Measurements from ENCODE around the gene MAP7D1. TPM values are rescaled to one million over a fixed set of nuclear protein-coding genes. Genes with fewer than 3 reads are reported as not detected.
A peak's percentile ranks its signal among the peaks of the same experiment; 100 is the strongest.

The MAP7D1 gene
- total and polyA plus RNA-seq, 2 of the 13 experiments (the other 11 are each of a cell fraction or from before 2014, with no cell fraction given) = 5.6 to 7.2 TPM

GRCh38 chr1:36149237-36149972 lies 6.6 kb upstream of the MAP7D1 start, which contains the start of gene TRAPPC3 (continued):
- no peak; the same call in 1 of the 2 replicates for TF ChIP-seq THYN1 (CRISPR knock-in tag; IDR thresholded peaks at IDR 0.05; ENCODE audit: borderline replicate concordance, low read depth)
- no peak for TF ChIP-seq NFIC (IDR thresholded peaks at IDR 0.05; ENCODE audit: low read length)
- no peak; the same call in 1 of the 2 replicates for TF ChIP-seq ZNF619 (CRISPR knock-in tag; IDR thresholded peaks at IDR 0.05)
- 0 out of 2 replicates have a peak, but pooled peaks have one; percentile 20 for TF ChIP-seq ATF3 (CRISPR knock-in tag; IDR thresholded peaks at IDR 0.05)
- TF ChIP-seq KDM3A (CRISPR knock-in tag; IDR thresholded peaks at IDR 0.05; ENCODE audit: low read depth) = peak; percentile 91
- no peak for TF ChIP-seq MIER2 (CRISPR knock-in tag; IDR thresholded peaks at IDR 0.05)
- TF ChIP-seq ZNF256 (CRISPR knock-in tag; conservative IDR thresholded peaks at IDR 0.05) = no peak
- TF ChIP-seq SUZ12 (IDR thresholded peaks at IDR 0.05; ENCODE audit: low read depth, low read length) = peak; percentile 93
- TF ChIP-seq TRIM24 (CRISPR knock-in tag; IDR thresholded peaks at IDR 0.05) = no peak
- TF ChIP-seq CCAR2 (optimal IDR thresholded peaks at IDR 0.05; ENCODE audit: low read depth, low read length) = no peak
- no peak; the same call in 1 of the 2 replicates for TF ChIP-seq GFI1 (CRISPR knock-in tag; IDR thresholded peaks at IDR 0.05; ENCODE audit: borderline replicate concordance)
- TF ChIP-seq ZNF414 (CRISPR knock-in tag; IDR thresholded peaks at IDR 0.05) = peak; percentile 80; the same call in 1 of the 2 replicates
- TF ChIP-seq ZNF121 (CRISPR knock-in tag; IDR thresholded peaks at IDR 0.05) = peak; percentile 40; the same call in 1 of the 2 replicates
- TF ChIP-seq DRAP1 (CRISPR knock-in tag; IDR thresholded peaks at IDR 0.05) = peak; percentile 50; the same call in 1 of the 2 replicates
- no peak for TF ChIP-seq SOX13 (IDR thresholded peaks at IDR 0.05)
- TF ChIP-seq SOX13 (CRISPR knock-in tag; conservative IDR thresholded peaks at IDR 0.05 in 1 of 2, IDR thresholded peaks at IDR 0.05 in 1 of 2) = 0 out of 4 replicates have a peak, but pooled peaks of 1 of the 2 experiments have one; percentile 3
- TF ChIP-seq ATF6 (CRISPR knock-in tag; conservative IDR thresholded peaks at IDR 0.05) = no peak
- TF ChIP-seq ATF1 (CRISPR knock-in tag; IDR thresholded peaks at IDR 0.05) = no peak
- no peak for TF ChIP-seq ZNF431 (CRISPR knock-in tag; IDR thresholded peaks at IDR 0.05; ENCODE audit: borderline replicate concordance, low read depth)
- TF ChIP-seq ZFP82 (CRISPR knock-in tag; IDR thresholded peaks at IDR 0.05; ENCODE audit: borderline replicate concordance) = peak; percentile 30; the same call in 1 of the 2 replicates
- TF ChIP-seq ZNF878 (CRISPR knock-in tag; IDR thresholded peaks at IDR 0.05) = no peak
- peak; percentile 74; the same call in 1 of the 2 replicates for TF ChIP-seq IKZF5 (CRISPR knock-in tag; IDR thresholded peaks at IDR 0.05)
